DND-41 (cell line): Measurements from ENCODE around the gene FAM107A.

ENCODE experiments used
- ATAC-seq: fragments of 200-7000 bp; cut with Tn5 transposase; 3 replicates; pipeline ENCODE4 v1.9.1; 2021; ENCODE audit warnings: low read depth; ENCODE audit not compliant: insufficient read depth
- DNase-seq: peaks from one replicate; pipeline ENCODE4 v3.0.0-alpha.2; 2020
- H2AFZ ChIP-seq: 2 replicates; pipeline ENCODE4 v1.6.0; 2012; ENCODE audit warnings: low read depth, low read length
- H3K27ac ChIP-seq: 2 replicates; pipeline ENCODE4 v1.5.1; 2012; ENCODE audit warnings: low read length, inconsistent platforms
- H3K27me3 ChIP-seq: fragments of 200-600 bp; sonication (generic); 2 replicates; pipeline ENCODE4 v1.6.0; 2012; ENCODE audit warnings: low read length, mild to moderate bottlenecking, inconsistent platforms; ENCODE audit not compliant: insufficient read depth, poor library complexity
- H3K36me3 ChIP-seq: 2 replicates; pipeline ENCODE4 v1.5.1; 2012; ENCODE audit warnings: low read length, inconsistent platforms; ENCODE audit not compliant: insufficient read depth
- H3K4me1 ChIP-seq: 2 replicates; pipeline ENCODE4 v1.5.1; 2012; ENCODE audit warnings: mild to moderate bottlenecking, low read length; ENCODE audit not compliant: insufficient read depth
- H3K4me2 ChIP-seq: 2 replicates; pipeline ENCODE4 v1.6.0; 2012; ENCODE audit warnings: mild to moderate bottlenecking, moderate library complexity, low read length, inconsistent platforms; ENCODE audit not compliant: insufficient read depth
- H3K4me3 ChIP-seq, 2 experiments: fragments of 200-600 bp in 1 of 2; shearing (Covaris generic) in 1 of 2; 2 replicates each; pipeline ENCODE4 v1.5.1; 2012 to 2016; ENCODE audit warnings: inconsistent platforms in 2 of 2, low read length in 2 of 2, mild to moderate bottlenecking in 2 of 2, low read depth in 1 of 2, moderate library complexity in 1 of 2
- H3K79me2 ChIP-seq: 2 replicates; pipeline ENCODE4 v1.6.0; 2012; ENCODE audit warnings: low read length, inconsistent platforms; ENCODE audit not compliant: insufficient read depth
- H3K9ac ChIP-seq: 2 replicates; pipeline ENCODE4 v1.6.0; 2012; ENCODE audit warnings: low read depth, mild to moderate bottlenecking, inconsistent platforms, low read length, moderate library complexity
- H3K9me3 ChIP-seq: 2 replicates; pipeline ENCODE4 v1.5.1; 2012; ENCODE audit warnings: low read length, moderate library complexity, mild to moderate bottlenecking, inconsistent platforms; ENCODE audit not compliant: insufficient read depth, severe bottlenecking
- H4K20me1 ChIP-seq: 2 replicates; pipeline ENCODE4 v1.6.0; 2012; ENCODE audit warnings: low read length; ENCODE audit not compliant: insufficient read depth
- EZH2 ChIP-seq: IDR thresholded peaks from 3 replicates; pipeline ENCODE4 v1.6.1; 2012; ENCODE audit warnings: borderline replicate concordance, low read depth, mild to moderate bottlenecking, moderate library complexity, low read length, inconsistent platforms; ENCODE audit not compliant: severe bottlenecking
- TF ChIP-seq, protein P1 (sequence below): IDR thresholded peaks from 2 replicates; pipeline ENCODE4 v1.5.1; 2012; ENCODE audit warnings: borderline replicate concordance, low read length, moderate library complexity, mild to moderate bottlenecking; ENCODE audit not compliant: poor library complexity, severe bottlenecking; ENCODE audit errors: extremely low read depth

Gene FAM107A

GRCh38 chr3:58573640-58574039 lies 3.6 kb downstream of the FAM107A start:
- Histone ChIP-seq H3K79me2 (no peaks in the 10 kb centered on the region), H2AFZ (no peak overlapping the region), H3K9ac (no peak overlapping the region), H3K36me3 (no peaks in the 10 kb centered on the region), H3K4me2 (no peak overlapping the region), H4K20me1 (no peaks in the 10 kb centered on the region; the same call in 1 of the 2 replicates), H3K4me3 (no peak overlapping the region), H3K4me1 (no peaks in the 10 kb centered on the region), H3K9me3 (no peaks in the 10 kb centered on the region), H3K27me3 (peaks cover 12% of the 10 kb centered on the region), H3K27ac (no peak overlapping the region)
- no peak for DNase-seq
- TF ChIP-seq, protein P1, sequence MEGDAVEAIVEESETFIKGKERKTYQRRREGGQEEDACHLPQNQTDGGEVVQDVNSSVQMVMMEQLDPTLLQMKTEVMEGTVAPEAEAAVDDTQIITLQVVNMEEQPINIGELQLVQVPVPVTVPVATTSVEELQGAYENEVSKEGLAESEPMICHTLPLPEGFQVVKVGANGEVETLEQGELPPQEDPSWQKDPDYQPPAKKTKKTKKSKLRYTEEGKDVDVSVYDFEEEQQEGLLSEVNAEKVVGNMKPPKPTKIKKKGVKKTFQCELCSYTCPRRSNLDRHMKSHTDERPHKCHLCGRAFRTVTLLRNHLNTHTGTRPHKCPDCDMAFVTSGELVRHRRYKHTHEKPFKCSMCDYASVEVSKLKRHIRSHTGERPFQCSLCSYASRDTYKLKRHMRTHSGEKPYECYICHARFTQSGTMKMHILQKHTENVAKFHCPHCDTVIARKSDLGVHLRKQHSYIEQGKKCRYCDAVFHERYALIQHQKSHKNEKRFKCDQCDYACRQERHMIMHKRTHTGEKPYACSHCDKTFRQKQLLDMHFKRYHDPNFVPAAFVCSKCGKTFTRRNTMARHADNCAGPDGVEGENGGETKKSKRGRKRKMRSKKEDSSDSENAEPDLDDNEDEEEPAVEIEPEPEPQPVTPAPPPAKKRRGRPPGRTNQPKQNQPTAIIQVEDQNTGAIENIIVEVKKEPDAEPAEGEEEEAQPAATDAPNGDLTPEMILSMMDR = no peak
- TF ChIP-seq EZH2 = no peak
- ATAC-seq = no peak

- ATAC-seq = no peak
- H3K4me2 ChIP-seq = no peak overlapping the region
- no peak overlapping the region for H3K4me3 ChIP-seq
- no peak for TF ChIP-seq EZH2
- TF ChIP-seq, protein P1 = no peak
- H3K9me3 ChIP-seq = no peaks in the 10 kb centered on the region
- H3K27ac ChIP-seq = no peak overlapping the region
- no peaks in the 10 kb centered on the region for H3K36me3 ChIP-seq
- no peak overlapping the region for H3K9ac ChIP-seq
- no peaks in the 10 kb centered on the region; the same call in 1 of the 2 replicates for H4K20me1 ChIP-seq
- no peaks in the 10 kb centered on the region for H3K79me2 ChIP-seq
- peaks cover 9% of the 10 kb centered on the region for H3K27me3 ChIP-seq
- no peak overlapping the region for H2AFZ ChIP-seq
- no peak for DNase-seq
- no peaks in the 10 kb centered on the region for H3K4me1 ChIP-seq
Observed at GRCh38 chr3:58572634-58573230, 4.5 kb downstream of the FAM107A start.

- no peak overlapping the region for H3K9ac ChIP-seq
- no peak overlapping the region for H3K4me2 ChIP-seq
- DNase-seq = no peak
- H4K20me1 ChIP-seq = no peaks in the 10 kb centered on the region
- H2AFZ ChIP-seq = no peak overlapping the region
- ATAC-seq = peak; percentile 42; the same call in 2 of the 3 replicates
- no peaks in the 10 kb centered on the region for H3K9me3 ChIP-seq
- H3K36me3 ChIP-seq = no peaks in the 10 kb centered on the region
- no peaks in the 10 kb centered on the region for H3K79me2 ChIP-seq
- H3K27ac ChIP-seq = no peak overlapping the region
- peaks cover 10% of the 10 kb centered on the region for H3K27me3 ChIP-seq
- no peak for TF ChIP-seq EZH2
- TF ChIP-seq, protein P1 = no peak
- H3K4me1 ChIP-seq = no peaks in the 10 kb centered on the region
- H3K4me3 ChIP-seq = no peak overlapping the region
Observed at GRCh38 chr3:58572013-58572633, 5.1 kb downstream of the FAM107A start.
